ENCODE data around the gene FBXW7. TPM values are rescaled to one million over a fixed set of nuclear protein-coding genes. Genes with fewer than 3 reads are reported as not detected.

Gene FBXW7
- polyA plus RNA-seq, 1 donor from 2014 or later, result 55.7 TPM

- Histone ChIP-seq H3K4me2 (ENCODE audit: low read length) (peak overlapping the region; percentile 21), H2AFZ (ENCODE audit: low read depth, low read length) (no peak overlapping the region), H3K79me2 (replicated peaks; ENCODE audit: insufficient read depth, low read length) (peaks cover 40% of the 10 kb centered on the region), H3F3A (ENCODE audit: insufficient read depth, low read length, poor library complexity, severe bottlenecking) (peaks cover 5% of the 10 kb centered on the region), H3K27me3 (ENCODE audit: insufficient read depth, low read depth, low read length) (no peaks in the 10 kb centered on the region), H4K20me1 (ENCODE audit: insufficient read depth) (no peaks in the 10 kb centered on the region), H3K27ac (ENCODE audit: low read length) (no peak overlapping the region), H3K4me3 (ENCODE audit: low read length) (peak overlapping the region; percentile 66), H3K9me2 (ENCODE audit: insufficient read depth, low read length) (no peaks in the 10 kb centered on the region), H3K9ac (ENCODE audit: low read length) (no peak overlapping the region), H3K9me3 (ENCODE audit: low read length) (no peaks in the 10 kb centered on the region), H3K36me3 (ENCODE audit: insufficient read depth, low read length) (no peaks in the 10 kb centered on the region)
- peak; percentile 43 for TF ChIP-seq RAD21 (conservative IDR thresholded peaks at IDR 0.05)
- no peak for TF ChIP-seq EZH2 (IDR thresholded peaks at IDR 0.05; ENCODE audit: borderline replicate concordance, insufficient read depth, low read length, poor library complexity, severe bottlenecking)
- no peak for TF ChIP-seq TAF1 (IDR thresholded peaks at IDR 0.05; ENCODE audit: low read depth)
- TF ChIP-seq REST (IDR thresholded peaks at IDR 0.05; ENCODE audit: borderline replicate concordance), result no peak
- peak; percentile 38 for TF ChIP-seq CTCF (IDR thresholded peaks at IDR 0.05; ENCODE audit: poor library complexity, severe bottlenecking)
- TF ChIP-seq SMC3 (conservative IDR thresholded peaks at IDR 0.05; ENCODE audit: poor library complexity), result peak; percentile 53
Measured at GRCh38 chr4:152348670-152349069, 187.2 kb downstream of the FBXW7 start.

GRCh38 chr4:152346979-152347378 is 188.9 kb downstream of the FBXW7 start:
- TF ChIP-seq MXI1 (conservative IDR thresholded peaks at IDR 0.05; ENCODE audit: poor library complexity, severe bottlenecking) (no peak), EP300 (conservative IDR thresholded peaks at IDR 0.05; ENCODE audit: poor library complexity, severe bottlenecking) (no peak), POLR2AphosphoS5 (IDR thresholded peaks at IDR 0.05) (no peak), EZH2 (IDR thresholded peaks at IDR 0.05; ENCODE audit: borderline replicate concordance, insufficient read depth, low read length, poor library complexity, severe bottlenecking) (no peak), REST (IDR thresholded peaks at IDR 0.05; ENCODE audit: borderline replicate concordance) (no peak), RAD21 (conservative IDR thresholded peaks at IDR 0.05) (no peak)
- Histone ChIP-seq H3K4me2 (ENCODE audit: low read length) (no peak overlapping the region), H2AFZ (ENCODE audit: low read depth, low read length) (no peak overlapping the region), H3K9me3 (ENCODE audit: low read length) (no peaks in the 10 kb centered on the region), H3K9me2 (ENCODE audit: insufficient read depth, low read length) (no peaks in the 10 kb centered on the region), H3K4me3 (ENCODE audit: low read length) (no peak overlapping the region), H3K27ac (ENCODE audit: low read length) (no peak overlapping the region), H4K20me1 (ENCODE audit: insufficient read depth) (no peaks in the 10 kb centered on the region), H3K79me2 (replicated peaks; ENCODE audit: insufficient read depth, low read length) (peaks cover 40% of the 10 kb centered on the region), H3F3A (ENCODE audit: insufficient read depth, low read length, poor library complexity, severe bottlenecking) (peaks cover 4% of the 10 kb centered on the region), H3K9ac (ENCODE audit: low read length) (no peak overlapping the region), H3K27me3 (ENCODE audit: insufficient read depth, low read depth, low read length) (no peaks in the 10 kb centered on the region), H3K36me3 (ENCODE audit: insufficient read depth, low read length) (no peaks in the 10 kb centered on the region)

All from neural cell (in vitro differentiated cells).